ENCODE data around the gene MAST1.

Gene MAST1

GRCh38 chr19:12918253-12918652 lies 79.9 kb downstream of the MAST1 start:
- no peak overlapping the region for H3K27ac ChIP-seq
- H3K36me3 ChIP-seq = peaks cover 22% of the 10 kb centered on the region
- H3K4me3 ChIP-seq = no peak overlapping the region
- peak overlapping the region; percentile 79 for H3K4me2 ChIP-seq
- no peak overlapping the region for H3K9ac ChIP-seq
- peaks cover 31% of the 10 kb centered on the region for H3K4me1 ChIP-seq
- no peaks in the 10 kb centered on the region for H4K20me1 ChIP-seq
- TF ChIP-seq Cebpa-rat (IDR thresholded peaks at IDR 0.05) = no peak
- no peaks in the 10 kb centered on the region for H3K9me3 ChIP-seq
- H3K27me3 ChIP-seq = no peaks in the 10 kb centered on the region

GRCh38 chr19:12921047-12921446 lies 82.7 kb downstream of the MAST1 start:
- no peak overlapping the region for H3K4me3 ChIP-seq
- no peaks in the 10 kb centered on the region for H3K9me3 ChIP-seq
- no peak overlapping the region for H3K27ac ChIP-seq
- no peak for TF ChIP-seq Cebpa-rat (IDR thresholded peaks at IDR 0.05)
- peaks cover 50% of the 10 kb centered on the region for H3K36me3 ChIP-seq
- H3K27me3 ChIP-seq = no peaks in the 10 kb centered on the region
- H3K9ac ChIP-seq = no peak overlapping the region
- H4K20me1 ChIP-seq = 0 out of 2 replicates have a peak, but pooled peaks cover 8% of the 10 kb centered on the region
- no peak overlapping the region for H3K4me2 ChIP-seq
- H3K4me1 ChIP-seq = peaks cover 15% of the 10 kb centered on the region; the same call in 1 of the 2 replicates

- Histone ChIP-seq H3K4me1 (peaks cover 15% of the 10 kb centered on the region; the same call in 1 of the 2 replicates), H4K20me1 (0 out of 2 replicates have a peak, but pooled peaks cover 8% of the 10 kb centered on the region), H3K27ac (no peak overlapping the region), H3K36me3 (peaks cover 70% of the 10 kb centered on the region), H3K4me3 (no peak overlapping the region), H3K27me3 (no peaks in the 10 kb centered on the region), H3K9ac (no peak overlapping the region), H3K9me3 (no peaks in the 10 kb centered on the region), H3K4me2 (no peak overlapping the region)
- no peak for TF ChIP-seq Cebpa-rat (IDR thresholded peaks at IDR 0.05)
These were observed 84.6 kb downstream of the MAST1 start for GRCh38 chr19:12922959-12923358.
